ENCODE data around the gene HCK.

Gene HCK

DNA sequence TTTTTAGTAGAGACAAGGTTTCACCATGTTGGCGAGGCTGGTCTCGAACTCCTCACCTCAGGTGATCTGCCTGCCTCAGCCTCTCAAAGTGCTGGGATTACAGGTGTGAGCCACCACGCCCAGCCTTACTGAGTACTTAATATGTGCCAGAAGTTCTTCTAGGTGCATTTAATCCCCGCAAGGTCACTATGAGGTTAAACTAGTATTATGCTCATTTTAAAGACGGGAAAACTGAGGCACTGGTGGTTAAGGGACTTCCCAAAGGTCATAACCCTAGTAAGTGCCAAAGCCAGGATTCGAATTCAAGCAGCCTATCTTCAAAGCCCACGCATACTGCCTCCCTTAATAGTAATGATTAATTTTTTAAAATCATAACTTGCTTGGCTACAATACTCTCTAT lies 42.5 kb upstream of the HCK start:
- DNase-seq (ENCODE audit: low read depth, low spot score) = no peak
- no peak overlapping the region for H3K4me3 ChIP-seq (ENCODE audit: low read depth, low read length)
- TF ChIP-seq, protein P1, sequence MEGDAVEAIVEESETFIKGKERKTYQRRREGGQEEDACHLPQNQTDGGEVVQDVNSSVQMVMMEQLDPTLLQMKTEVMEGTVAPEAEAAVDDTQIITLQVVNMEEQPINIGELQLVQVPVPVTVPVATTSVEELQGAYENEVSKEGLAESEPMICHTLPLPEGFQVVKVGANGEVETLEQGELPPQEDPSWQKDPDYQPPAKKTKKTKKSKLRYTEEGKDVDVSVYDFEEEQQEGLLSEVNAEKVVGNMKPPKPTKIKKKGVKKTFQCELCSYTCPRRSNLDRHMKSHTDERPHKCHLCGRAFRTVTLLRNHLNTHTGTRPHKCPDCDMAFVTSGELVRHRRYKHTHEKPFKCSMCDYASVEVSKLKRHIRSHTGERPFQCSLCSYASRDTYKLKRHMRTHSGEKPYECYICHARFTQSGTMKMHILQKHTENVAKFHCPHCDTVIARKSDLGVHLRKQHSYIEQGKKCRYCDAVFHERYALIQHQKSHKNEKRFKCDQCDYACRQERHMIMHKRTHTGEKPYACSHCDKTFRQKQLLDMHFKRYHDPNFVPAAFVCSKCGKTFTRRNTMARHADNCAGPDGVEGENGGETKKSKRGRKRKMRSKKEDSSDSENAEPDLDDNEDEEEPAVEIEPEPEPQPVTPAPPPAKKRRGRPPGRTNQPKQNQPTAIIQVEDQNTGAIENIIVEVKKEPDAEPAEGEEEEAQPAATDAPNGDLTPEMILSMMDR (IDR thresholded peaks at IDR 0.05; ENCODE audit: low read depth, low read length) = no peak
- in situ Hi-C loops (cut with HindIII; ENCODE audit: low sequenced_read_pairs) = no loop called here

DNA sequence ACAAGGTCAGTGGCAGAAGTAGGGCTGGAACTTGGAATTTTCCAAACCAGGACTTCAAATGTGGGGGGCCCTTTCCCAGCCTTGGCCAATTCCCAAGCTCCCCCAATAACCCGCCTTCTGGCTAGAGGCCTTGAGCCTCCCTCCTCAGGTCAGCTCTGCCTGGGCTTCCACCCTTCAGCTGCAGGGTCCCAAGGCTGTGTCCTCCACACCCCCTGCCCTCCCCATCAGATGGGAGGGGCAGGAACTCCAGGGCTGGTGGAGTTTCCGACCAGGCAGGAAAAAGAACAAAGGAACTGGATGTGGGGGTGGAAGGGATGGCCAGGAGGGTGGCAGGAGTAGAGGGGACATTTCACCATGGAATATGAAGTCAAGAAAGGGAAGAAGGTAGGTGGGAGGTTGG lies 41.9 kb upstream of the HCK start, which contains the start of gene CCM2L:
Gene CCM2L (plus strand): TSS at position 338 of the 400 bp plus-strand sequence. CDS start 17 bp downstream, at position 355.
- DNase-seq (ENCODE audit: low read depth, low spot score) = no peak
- no peak within 1 kb of the TSS for H3K4me3 ChIP-seq (ENCODE audit: low read depth, low read length)
- in situ Hi-C loops (cut with HindIII; ENCODE audit: low sequenced_read_pairs) = no loop called here
- TF ChIP-seq, protein P1 (IDR thresholded peaks at IDR 0.05; ENCODE audit: low read depth, low read length) = no peak

DNA sequence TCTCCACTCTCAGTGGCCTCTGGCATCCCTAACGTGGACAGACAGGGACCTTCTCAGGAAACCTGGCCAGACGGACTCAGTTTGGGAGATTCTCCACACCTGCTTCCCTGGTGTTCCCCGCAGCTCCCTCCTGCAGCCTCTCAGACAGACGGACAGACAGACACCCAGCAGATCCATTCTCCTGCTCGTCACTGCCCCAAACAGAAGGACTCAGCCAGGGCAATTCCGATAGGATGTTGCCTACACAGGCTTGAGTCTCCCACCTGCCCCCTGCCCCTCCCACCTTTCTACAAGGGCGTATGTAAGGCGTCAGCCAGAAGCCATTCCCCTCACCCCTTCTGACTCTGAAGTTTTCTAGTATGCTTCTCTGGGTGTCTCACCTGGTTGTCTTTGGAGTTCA lies 41.4 kb upstream of the HCK start:
- H3K4me3 ChIP-seq (ENCODE audit: low read depth, low read length) = no peak overlapping the region
- no peak for DNase-seq (ENCODE audit: low read depth, low spot score)
- in situ Hi-C loops (cut with HindIII; ENCODE audit: low sequenced_read_pairs) = no loop called here
- TF ChIP-seq, protein P1 (IDR thresholded peaks at IDR 0.05; ENCODE audit: low read depth, low read length) = no peak

DNA sequence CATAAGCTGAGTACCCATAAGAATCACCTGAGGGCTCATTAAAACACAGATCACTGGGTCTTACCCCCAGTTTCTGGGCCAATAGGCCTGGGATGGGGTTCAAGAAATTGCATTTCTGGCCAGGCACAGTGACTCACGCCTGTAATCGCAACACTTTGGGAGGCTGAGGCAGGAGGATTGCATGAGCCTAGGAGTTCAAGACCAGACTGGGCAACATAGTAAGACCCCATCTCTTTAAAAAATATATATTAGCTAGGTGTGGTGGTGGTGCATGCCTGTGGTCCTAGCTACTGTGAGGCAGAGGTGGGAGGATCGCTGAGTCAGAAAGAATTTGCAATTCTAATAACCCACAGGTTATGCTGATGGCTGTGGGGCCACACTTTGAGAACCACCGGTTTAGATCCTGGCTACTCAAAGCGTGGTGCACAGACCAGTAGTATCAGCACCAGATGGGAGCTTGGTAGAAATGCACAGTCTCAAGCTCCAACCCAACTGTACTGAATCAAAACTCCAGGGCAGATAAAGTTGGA lies 39.8 kb upstream of the HCK start:
- TF ChIP-seq, protein P1 (IDR thresholded peaks at IDR 0.05; ENCODE audit: low read depth, low read length) = no peak
- in situ Hi-C loops (cut with HindIII; ENCODE audit: low sequenced_read_pairs) = no loop called here
- no peak overlapping the region for H3K4me3 ChIP-seq (ENCODE audit: low read depth, low read length)
- no peak for DNase-seq (ENCODE audit: low read depth, low spot score)

DNA sequence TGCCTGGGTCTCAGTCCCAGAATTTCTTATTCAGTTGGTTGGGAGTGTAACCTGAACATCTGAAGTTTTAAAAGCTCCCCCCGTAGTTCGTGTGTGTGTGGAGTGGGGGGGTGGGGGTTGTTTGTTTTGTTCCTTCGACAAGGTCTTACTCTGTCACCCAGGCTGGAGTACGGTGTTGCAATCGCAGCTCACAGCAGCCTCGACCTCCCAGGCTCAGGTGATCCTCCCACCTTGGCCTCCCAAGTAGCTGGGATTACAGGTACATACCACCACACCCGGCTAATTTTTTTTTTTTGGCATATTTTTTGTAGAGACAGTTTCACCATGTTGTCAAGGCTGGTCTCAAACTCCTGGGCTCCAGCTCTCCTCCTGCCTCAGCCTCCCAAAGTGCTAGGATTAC lies 38.7 kb upstream of the HCK start:
- TF ChIP-seq, protein P1 (IDR thresholded peaks at IDR 0.05; ENCODE audit: low read depth, low read length) = no peak
- in situ Hi-C loops (cut with HindIII; ENCODE audit: low sequenced_read_pairs) = no loop called here
- no peak for DNase-seq (ENCODE audit: low read depth, low spot score)
- H3K4me3 ChIP-seq (ENCODE audit: low read depth, low read length) = no peak overlapping the region

DNA sequence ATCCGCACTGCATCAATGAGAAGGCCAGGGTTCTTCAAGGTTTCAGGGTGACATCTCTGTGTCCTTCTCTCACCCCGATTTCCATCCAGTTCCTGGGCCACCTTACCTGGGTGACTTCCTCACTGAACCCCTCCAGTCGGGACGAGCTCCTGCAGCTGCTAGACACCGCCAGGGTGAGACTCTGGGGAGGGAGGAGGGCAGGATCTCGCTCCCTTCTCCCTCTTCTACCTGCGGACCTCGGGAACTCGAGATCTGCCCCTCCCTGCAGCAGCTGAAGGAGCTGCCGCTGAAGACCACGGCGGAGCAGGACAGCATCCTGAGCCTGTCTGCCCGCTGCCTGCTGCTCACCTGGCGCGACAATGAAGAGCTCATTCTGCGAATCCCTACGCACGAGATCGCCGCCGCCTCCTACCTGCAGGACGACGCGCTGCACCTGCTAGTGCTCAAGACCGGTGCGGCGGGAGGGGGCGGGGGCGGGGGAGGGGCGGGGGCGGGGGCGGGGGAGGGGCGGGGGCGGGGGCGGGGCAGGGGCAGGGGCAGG lies 34.3 kb upstream of the HCK start:
- no peak for DNase-seq (ENCODE audit: low read depth, low spot score)
- no peak overlapping the region for H3K4me3 ChIP-seq (ENCODE audit: low read depth, low read length)
- in situ Hi-C loops (cut with HindIII; ENCODE audit: low sequenced_read_pairs) = no loop called here
- TF ChIP-seq, protein P1 (IDR thresholded peaks at IDR 0.05; ENCODE audit: low read depth, low read length) = no peak
